ENCODE measurements around the gene SFRP4. TPM values are rescaled to one million over a fixed set of nuclear protein-coding genes. Genes with fewer than 3 reads are reported as not detected.
"Not testable (repeated sequence)": the region's sequence is repeated elsewhere in the genome, so short reads cannot be mapped to it uniquely, and the experiment has no call there.

Gene SFRP4
- polyA plus RNA-seq, 1 of the 3 experiments (the other 2 are of a cell fraction): not detected

DNA sequence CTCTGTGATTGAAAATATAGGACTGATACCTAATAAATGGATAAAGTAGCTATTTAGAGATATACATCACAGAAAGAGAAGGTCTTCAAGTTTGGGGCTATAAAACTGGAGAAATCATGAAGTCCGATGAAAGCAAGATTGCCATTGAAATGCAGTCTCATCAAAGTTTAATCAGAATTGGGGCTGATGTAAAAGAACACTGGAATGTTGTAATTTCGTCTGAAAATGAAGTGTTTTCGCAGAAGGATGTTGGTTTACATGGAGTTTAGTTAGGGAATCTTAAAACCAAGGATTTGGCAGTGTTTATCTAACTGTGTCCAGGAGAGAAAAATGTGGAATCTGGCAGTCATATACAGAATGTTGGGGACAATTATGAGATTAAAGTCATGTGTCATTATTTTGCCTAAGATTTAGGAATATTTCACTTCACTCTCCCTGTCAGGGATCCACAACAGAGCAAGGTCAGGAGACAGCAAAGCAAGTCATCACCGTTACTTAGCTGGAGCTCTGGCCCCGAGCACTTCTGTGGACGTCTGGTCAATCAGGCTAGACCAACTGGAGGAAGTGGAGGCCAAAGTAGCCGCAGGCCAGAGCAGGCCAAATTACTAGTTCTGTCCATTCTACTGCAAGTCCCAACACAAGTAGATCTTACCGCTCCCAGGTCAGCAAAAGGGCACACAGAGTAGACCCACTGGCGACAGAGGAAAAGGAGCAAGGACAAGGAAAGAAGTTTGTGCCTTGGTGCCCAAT is 40.8 kb upstream of the SFRP4 start:
- H3K4me3 ChIP-seq (ENCODE audit: low read depth in 2 of 2, low read length in 1 of 2): no peak overlapping the region
- H3K9ac ChIP-seq: no peak overlapping the region
- H3K36me3 ChIP-seq (replicated peaks in 1 of 2; ENCODE audit: control insufficient read depth in 1 of 2, insufficient read depth in 2 of 2, low read length in 1 of 2): no peaks in the 10 kb centered on the region
- TF ChIP-seq, protein P1, sequence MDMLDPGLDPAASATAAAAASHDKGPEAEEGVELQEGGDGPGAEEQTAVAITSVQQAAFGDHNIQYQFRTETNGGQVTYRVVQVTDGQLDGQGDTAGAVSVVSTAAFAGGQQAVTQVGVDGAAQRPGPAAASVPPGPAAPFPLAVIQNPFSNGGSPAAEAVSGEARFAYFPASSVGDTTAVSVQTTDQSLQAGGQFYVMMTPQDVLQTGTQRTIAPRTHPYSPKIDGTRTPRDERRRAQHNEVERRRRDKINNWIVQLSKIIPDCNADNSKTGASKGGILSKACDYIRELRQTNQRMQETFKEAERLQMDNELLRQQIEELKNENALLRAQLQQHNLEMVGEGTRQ (IDR thresholded peaks at IDR 0.05; ENCODE audit: borderline replicate concordance, low read depth, low read length): no peak
- no peak for TF ChIP-seq RAD21 (IDR thresholded peaks at IDR 0.05; ENCODE audit: low read length)
- TF ChIP-seq, protein P2, sequence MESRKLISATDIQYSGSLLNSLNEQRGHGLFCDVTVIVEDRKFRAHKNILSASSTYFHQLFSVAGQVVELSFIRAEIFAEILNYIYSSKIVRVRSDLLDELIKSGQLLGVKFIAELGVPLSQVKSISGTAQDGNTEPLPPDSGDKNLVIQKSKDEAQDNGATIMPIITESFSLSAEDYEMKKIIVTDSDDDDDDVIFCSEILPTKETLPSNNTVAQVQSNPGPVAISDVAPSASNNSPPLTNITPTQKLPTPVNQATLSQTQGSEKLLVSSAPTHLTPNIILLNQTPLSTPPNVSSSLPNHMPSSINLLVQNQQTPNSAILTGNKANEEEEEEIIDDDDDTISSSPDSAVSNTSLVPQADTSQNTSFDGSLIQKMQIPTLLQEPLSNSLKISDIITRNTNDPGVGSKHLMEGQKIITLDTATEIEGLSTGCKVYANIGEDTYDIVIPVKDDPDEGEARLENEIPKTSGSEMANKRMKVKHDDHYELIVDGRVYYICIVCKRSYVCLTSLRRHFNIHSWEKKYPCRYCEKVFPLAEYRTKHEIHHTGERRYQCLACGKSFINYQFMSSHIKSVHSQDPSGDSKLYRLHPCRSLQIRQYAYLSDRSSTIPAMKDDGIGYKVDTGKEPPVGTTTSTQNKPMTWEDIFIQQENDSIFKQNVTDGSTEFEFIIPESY (IDR thresholded peaks at IDR 0.05; ENCODE audit: borderline replicate concordance, low read depth): no peak
- WGBS (ENCODE audit: low lambda C conversion rate): 53% methylated on average over 9 of the region's 9 CpGs
- no peaks in the 10 kb centered on the region for H3K27me3 ChIP-seq (ENCODE audit: insufficient read depth)
- H3K4me2 ChIP-seq: no peak overlapping the region
- H2AFZ ChIP-seq (ENCODE audit: low read depth): no peak overlapping the region
- H3K9me2 ChIP-seq: no peaks in the 10 kb centered on the region
- H3F3A ChIP-seq (replicated peaks; ENCODE audit: insufficient read depth): no peaks in the 10 kb centered on the region
- H3K79me2 ChIP-seq (ENCODE audit: insufficient read depth): no peaks in the 10 kb centered on the region
- H3K27ac ChIP-seq (ENCODE audit: low read depth in 2 of 2, low read length in 1 of 2): no peak overlapping the region
- no peak for DNase-seq
- ChIA-PET CTCF (interaction anchor here (1.0 to 1.2 kb wide), 2 partner anchors 37 to 40 kb away, joined by 3 to 8 read pairs; partner anchors contain the start of genes EPDR1 and SFRP4), POLR2A (no interaction called here)
- H3K9me3 ChIP-seq: no peaks in the 10 kb centered on the region
- H4K20me1 ChIP-seq (ENCODE audit: insufficient read depth): no peaks in the 10 kb centered on the region
- no peaks in the 10 kb centered on the region for H3K4me1 ChIP-seq (ENCODE audit: control insufficient read depth in 1 of 2, insufficient read depth in 2 of 2, low read depth in 1 of 2, low read length in 1 of 2)

DNA sequence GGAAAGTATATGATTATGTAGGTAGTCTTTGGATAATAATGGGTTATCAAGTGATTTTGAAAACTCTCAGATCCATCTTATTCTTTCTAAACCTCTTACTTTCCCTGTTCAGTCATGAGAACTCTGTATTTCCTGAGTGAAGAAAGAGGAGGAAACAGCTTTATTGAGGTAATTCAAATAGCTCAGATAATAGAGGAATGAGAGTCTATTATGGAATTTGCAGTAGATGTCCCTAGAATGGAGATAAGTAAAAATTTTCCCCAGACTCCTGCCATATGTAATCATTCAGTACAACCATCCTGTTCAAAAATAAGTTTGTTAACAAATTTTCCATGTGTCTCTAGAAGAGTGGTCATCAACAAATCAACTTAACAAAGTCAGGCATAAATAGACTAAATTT is 40.2 kb upstream of the SFRP4 start:
- H3K4me3 ChIP-seq (ENCODE audit: low read depth in 2 of 2, low read length in 1 of 2): no peak overlapping the region
- H3K27ac ChIP-seq (ENCODE audit: low read depth in 2 of 2, low read length in 1 of 2): no peak overlapping the region
- H3K36me3 ChIP-seq (replicated peaks in 1 of 2; ENCODE audit: control insufficient read depth in 1 of 2, insufficient read depth in 2 of 2, low read length in 1 of 2): no peaks in the 10 kb centered on the region
- no peak overlapping the region for H2AFZ ChIP-seq (ENCODE audit: low read depth)
- ChIA-PET CTCF (interaction anchor here (1.0 to 1.2 kb wide), 2 partner anchors 36 to 40 kb away, joined by 3 to 8 read pairs; partner anchors contain the start of genes EPDR1 and SFRP4), POLR2A (no interaction called here)
- H3K9ac ChIP-seq: no peak overlapping the region
- H3K9me3 ChIP-seq: no peaks in the 10 kb centered on the region
- no peaks in the 10 kb centered on the region for H3F3A ChIP-seq (replicated peaks; ENCODE audit: insufficient read depth)
- no peaks in the 10 kb centered on the region for H4K20me1 ChIP-seq (ENCODE audit: insufficient read depth)
- no peak overlapping the region for H3K4me2 ChIP-seq
- H3K4me1 ChIP-seq (ENCODE audit: control insufficient read depth in 1 of 2, insufficient read depth in 2 of 2, low read depth in 1 of 2, low read length in 1 of 2): no peaks in the 10 kb centered on the region
- no peak for TF ChIP-seq SMC3 (IDR thresholded peaks at IDR 0.05; ENCODE audit: low read depth, low read length)
- no peak for TF ChIP-seq FOXJ3 (CRISPR knock-in tag; IDR thresholded peaks at IDR 0.05)
- no peak for TF ChIP-seq TAF1 (IDR thresholded peaks at IDR 0.05; ENCODE audit: borderline replicate concordance, low read depth, low read length)
- no peak for TF ChIP-seq ELF1 (IDR thresholded peaks at IDR 0.05)
- no peaks in the 10 kb centered on the region for H3K9me2 ChIP-seq
- no peak for DNase-seq
- H3K79me2 ChIP-seq (ENCODE audit: insufficient read depth): no peaks in the 10 kb centered on the region
- H3K27me3 ChIP-seq (ENCODE audit: insufficient read depth): no peaks in the 10 kb centered on the region

DNA sequence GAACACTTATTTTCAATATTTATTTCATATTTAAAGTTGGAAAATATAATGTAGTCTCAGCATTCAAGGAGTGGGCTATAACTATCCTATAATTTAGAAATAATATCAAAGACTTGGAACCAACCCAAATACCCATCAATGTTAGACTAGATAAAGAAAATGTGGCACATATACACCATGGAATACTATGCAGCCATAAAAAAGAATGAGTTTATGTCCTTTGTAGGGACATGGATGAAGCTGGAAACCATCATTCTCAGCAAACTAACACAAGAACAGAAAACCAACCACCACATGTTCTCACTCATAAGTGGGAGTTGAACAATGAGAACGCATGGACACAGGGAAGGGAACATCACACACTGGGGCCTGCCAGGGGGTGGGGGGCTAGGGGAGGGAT is 37.6 kb upstream of the SFRP4 start:
- H3K27me3 ChIP-seq (ENCODE audit: insufficient read depth); H3K4me1 ChIP-seq (ENCODE audit: control insufficient read depth in 1 of 2, insufficient read depth in 2 of 2, low read depth in 1 of 2, low read length in 1 of 2); H3K9me2 ChIP-seq; H2AFZ ChIP-seq (ENCODE audit: low read depth); DNase-seq; H3K36me3 ChIP-seq (replicated peaks in 1 of 2; ENCODE audit: control insufficient read depth in 1 of 2, insufficient read depth in 2 of 2, low read length in 1 of 2); H3K9ac ChIP-seq; H3K4me3 ChIP-seq (ENCODE audit: low read depth in 2 of 2, low read length in 1 of 2); H3K9me3 ChIP-seq; H4K20me1 ChIP-seq (ENCODE audit: insufficient read depth); POLR2A ChIA-PET; H3F3A ChIP-seq (replicated peaks; ENCODE audit: insufficient read depth); H3K4me2 ChIP-seq; H3K27ac ChIP-seq (ENCODE audit: low read depth in 2 of 2, low read length in 1 of 2); H3K79me2 ChIP-seq (ENCODE audit: insufficient read depth): not testable (repeated sequence)
- CTCF ChIA-PET: interaction anchor here (1.2 to 1.7 kb wide), 2 partner anchors 11 to 53 kb away, joined by 4 read pairs; no protein-coding TSS in a partner anchor
- WGBS (ENCODE audit: low lambda C conversion rate): 84% methylated on average over 1 of the region's 1 CpG

All from SK-N-SH (cell line).